Stimulated activated CD4-positive, alpha-beta T cell treated with anti-CD3 and anti-CD28 coated beads, TNF-alpha, amount 100 ng/mL, for 1 hour (primary cell): ENCODE data around the gene C1orf53.

Experiments
- DNase-seq, 3 donors: peaks; one replicate each; pipeline ENCODE4 v3.0.0-alpha.2; 2020; ENCODE audit warnings: low read depth in 3 of 3, low spot score in 1 of 3

Gene C1orf53

DNA sequence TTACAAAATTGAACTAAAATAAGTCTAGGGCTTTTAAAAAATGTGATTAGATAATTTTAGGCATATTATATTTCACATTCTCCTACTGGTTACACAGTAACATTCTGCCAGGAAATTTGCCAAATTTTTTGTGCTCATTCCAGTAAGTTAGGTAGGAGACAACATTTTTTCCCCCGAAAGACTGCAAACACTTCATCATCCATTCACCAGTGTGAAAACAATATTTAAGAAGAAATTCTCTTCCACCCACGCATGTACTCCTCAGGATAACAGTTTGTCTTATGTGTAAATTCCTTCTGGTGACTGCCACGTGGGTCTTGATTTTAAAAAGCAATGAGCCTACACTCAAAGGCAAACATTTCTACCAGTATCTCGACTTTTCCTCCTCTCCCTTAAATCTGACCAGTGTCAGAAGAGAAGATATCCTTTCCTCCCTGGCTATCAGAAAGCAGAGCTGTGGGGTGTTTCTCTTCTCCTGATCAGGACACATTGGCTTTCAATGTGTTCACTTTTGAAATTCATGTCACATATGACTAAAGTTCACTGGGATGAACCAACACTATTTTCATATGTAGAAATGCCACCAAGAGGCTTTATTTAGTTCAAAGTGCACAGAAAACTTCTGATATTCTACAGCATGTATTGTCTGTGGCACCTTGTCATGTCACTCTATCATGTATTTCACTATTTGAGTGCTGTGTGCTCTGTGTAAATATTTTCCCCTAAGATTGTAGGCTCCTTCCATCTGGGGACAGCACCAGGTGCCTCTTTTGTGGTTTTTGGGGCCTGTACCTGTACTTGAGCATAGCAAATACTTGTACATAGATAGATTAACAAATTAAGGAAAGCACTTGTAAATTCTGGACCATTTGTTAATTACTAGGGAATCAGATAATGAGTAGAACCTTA, 53.3 kb downstream of the C1orf53 start:
- no peak for DNase-seq
